DOHH2 (cell line): ENCODE data around the gene RNF125.
"Not testable (repeated sequence)": the region's sequence is repeated elsewhere in the genome, so short reads cannot be mapped to it uniquely, and the experiment has no call there.

Source experiments
- H3F3A ChIP-seq: fragments of 200-600 bp; sonication (generic), shearing (Covaris generic); 2 replicates; pipeline ENCODE4 v1.6.0; 2016; ENCODE audit warnings: antibody characterized with exemption, mild to moderate bottlenecking; ENCODE audit not compliant: control insufficient read depth, insufficient read depth
- H3K27ac ChIP-seq: fragments of 200-600 bp; sonication (generic); 2 replicates; pipeline ENCODE4 v1.5.1; 2014; ENCODE audit warnings: low read depth, mild to moderate bottlenecking, low read length, moderate library complexity
- H3K27me3 ChIP-seq: fragments of 200-600 bp; sonication (generic); 2 replicates; pipeline ENCODE4 v1.6.1; 2014; ENCODE audit warnings: mild to moderate bottlenecking, low read length, mixed read lengths; ENCODE audit not compliant: control insufficient read depth
- H3K36me3 ChIP-seq: fragments of 200-600 bp; sonication (generic); 2 replicates; pipeline ENCODE4 v1.6.1; 2014; ENCODE audit warnings: mild to moderate bottlenecking, low read length, moderate library complexity, mixed read lengths; ENCODE audit not compliant: control insufficient read depth
- H3K4me1 ChIP-seq: fragments of 200-600 bp; sonication (generic); 2 replicates; pipeline ENCODE4 v1.6.1; 2014; ENCODE audit warnings: mild to moderate bottlenecking, low read length, mixed read lengths; ENCODE audit not compliant: control insufficient read depth
- H3K4me2 ChIP-seq: fragments of 200-600 bp; sonication (generic); 2 replicates; pipeline ENCODE4 v1.6.0; 2014; ENCODE audit warnings: mild to moderate bottlenecking, low read length, moderate library complexity
- H3K4me3 ChIP-seq: fragments of 200-600 bp; sonication (generic); 2 replicates; pipeline ENCODE4 v1.5.1; 2014; ENCODE audit warnings: mild to moderate bottlenecking, low read length, mixed read lengths
- H3K79me2 ChIP-seq: fragments of 200-600 bp; sonication (generic); 2 replicates; pipeline ENCODE4 v1.6.1; 2014; ENCODE audit warnings: mild to moderate bottlenecking, low read length, mixed read lengths; ENCODE audit not compliant: control insufficient read depth
- H3K9me2 ChIP-seq: fragments of 200-600 bp; sonication (generic); replicated peaks from 2 replicates; pipeline ENCODE4 v1.6.1; 2014; ENCODE audit warnings: mild to moderate bottlenecking, low read length, mixed read lengths; ENCODE audit not compliant: control insufficient read depth
- H3K9me3 ChIP-seq: fragments of 200-600 bp; sonication (generic); 2 replicates; pipeline ENCODE4 v1.6.1; 2014; ENCODE audit warnings: antibody characterized with exemption, low read length, mixed read lengths; ENCODE audit not compliant: control insufficient read depth, insufficient read depth
- H4K20me1 ChIP-seq: fragments of 200-600 bp; sonication (generic); 2 replicates; pipeline ENCODE4 v1.6.0; 2014; ENCODE audit warnings: low read depth, mild to moderate bottlenecking, antibody characterized with exemption, low read length, moderate library complexity; ENCODE audit not compliant: control insufficient read depth, insufficient read depth
- EZH2phosphoT487 ChIP-seq: fragments of 200-600 bp; sonication (generic); IDR thresholded peaks from 2 replicates; pipeline ENCODE4 v1.6.1; 2017; ENCODE audit warnings: borderline replicate concordance, mild to moderate bottlenecking, antibody characterized with exemption, low read length, moderate library complexity, mixed read lengths
- TF ChIP-seq, protein P1 (sequence below): fragments of 200-600 bp; sonication (generic); IDR thresholded peaks from one replicate; pipeline ENCODE4 v1.5.1; 2014; ENCODE audit warnings: antibody characterized with exemption, mild to moderate bottlenecking, low read depth, low read length; ENCODE audit not compliant: poor library complexity, severe bottlenecking

RNF125 gene

DNA sequence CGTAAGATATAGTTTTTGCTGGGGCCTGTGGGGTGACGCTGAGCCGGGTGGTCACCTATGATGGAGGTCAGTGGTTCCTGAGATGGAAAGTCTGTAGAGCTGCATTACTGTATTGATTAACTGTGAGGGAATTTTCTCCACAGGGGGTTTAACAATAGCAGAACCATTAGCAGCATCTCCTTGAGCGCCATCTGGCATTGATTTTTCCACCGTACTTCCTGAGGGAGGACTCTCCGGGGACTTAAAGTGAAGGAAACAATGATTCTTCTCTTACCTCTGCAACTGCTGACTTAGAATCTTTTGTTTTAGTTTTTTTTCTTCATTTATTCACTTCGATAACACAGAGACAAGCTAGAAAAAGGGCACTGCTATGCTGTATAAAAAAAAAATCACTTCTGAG, 22.6 kb upstream of the RNF125 start:
- H3K79me2 ChIP-seq = no peaks in the 10 kb centered on the region
- no peaks in the 10 kb centered on the region for H3F3A ChIP-seq
- no peak overlapping the region for H3K4me2 ChIP-seq
- no peaks in the 10 kb centered on the region for H3K27me3 ChIP-seq
- no peak overlapping the region for H3K4me3 ChIP-seq
- H3K36me3 ChIP-seq = no peaks in the 10 kb centered on the region
- H3K27ac ChIP-seq = no peak overlapping the region
- H4K20me1 ChIP-seq = no peaks in the 10 kb centered on the region
- TF ChIP-seq, protein P1, sequence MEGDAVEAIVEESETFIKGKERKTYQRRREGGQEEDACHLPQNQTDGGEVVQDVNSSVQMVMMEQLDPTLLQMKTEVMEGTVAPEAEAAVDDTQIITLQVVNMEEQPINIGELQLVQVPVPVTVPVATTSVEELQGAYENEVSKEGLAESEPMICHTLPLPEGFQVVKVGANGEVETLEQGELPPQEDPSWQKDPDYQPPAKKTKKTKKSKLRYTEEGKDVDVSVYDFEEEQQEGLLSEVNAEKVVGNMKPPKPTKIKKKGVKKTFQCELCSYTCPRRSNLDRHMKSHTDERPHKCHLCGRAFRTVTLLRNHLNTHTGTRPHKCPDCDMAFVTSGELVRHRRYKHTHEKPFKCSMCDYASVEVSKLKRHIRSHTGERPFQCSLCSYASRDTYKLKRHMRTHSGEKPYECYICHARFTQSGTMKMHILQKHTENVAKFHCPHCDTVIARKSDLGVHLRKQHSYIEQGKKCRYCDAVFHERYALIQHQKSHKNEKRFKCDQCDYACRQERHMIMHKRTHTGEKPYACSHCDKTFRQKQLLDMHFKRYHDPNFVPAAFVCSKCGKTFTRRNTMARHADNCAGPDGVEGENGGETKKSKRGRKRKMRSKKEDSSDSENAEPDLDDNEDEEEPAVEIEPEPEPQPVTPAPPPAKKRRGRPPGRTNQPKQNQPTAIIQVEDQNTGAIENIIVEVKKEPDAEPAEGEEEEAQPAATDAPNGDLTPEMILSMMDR = no peak
- TF ChIP-seq EZH2phosphoT487 = no peak
- H3K4me1 ChIP-seq = no peaks in the 10 kb centered on the region
- H3K9me2 ChIP-seq = no peaks in the 10 kb centered on the region
- no peaks in the 10 kb centered on the region for H3K9me3 ChIP-seq

DNA sequence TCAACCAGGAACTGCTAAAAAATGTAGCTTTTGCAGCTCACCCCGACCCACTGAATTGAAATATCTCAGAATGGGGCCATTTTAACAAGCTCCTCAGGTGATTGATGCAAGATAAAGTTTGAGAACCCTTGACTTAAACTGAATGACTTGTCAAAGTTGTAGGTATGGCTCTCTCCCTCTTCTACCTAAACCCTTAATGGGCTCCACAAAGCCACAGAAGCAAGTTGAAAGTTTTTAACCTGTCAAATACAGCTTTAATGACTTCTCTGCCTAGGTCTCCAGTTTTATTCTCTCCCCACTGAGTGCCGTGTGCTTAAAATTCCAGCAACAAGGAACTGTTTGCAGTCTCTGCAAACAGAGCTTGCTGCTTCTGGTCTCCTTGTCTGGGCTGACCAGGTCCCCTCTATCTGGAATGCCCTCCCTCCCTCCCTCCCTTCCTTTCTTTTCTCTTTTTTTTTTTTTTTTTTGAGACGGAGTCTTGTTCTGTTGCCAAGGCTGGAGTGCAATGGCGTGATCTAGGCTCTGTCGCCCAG, 19.7 kb upstream of the RNF125 start:
- Histone ChIP-seq H3K9me3 (no peaks in the 10 kb centered on the region), H3K27ac (no peak overlapping the region), H4K20me1 (no peaks in the 10 kb centered on the region), H3K4me3 (no peak overlapping the region), H3K27me3 (no peaks in the 10 kb centered on the region), H3K4me1 (no peaks in the 10 kb centered on the region), H3K4me2 (no peak overlapping the region), H3K36me3 (no peaks in the 10 kb centered on the region), H3F3A (no peaks in the 10 kb centered on the region), H3K9me2 (no peaks in the 10 kb centered on the region), H3K79me2 (no peaks in the 10 kb centered on the region)
- no peak for TF ChIP-seq EZH2phosphoT487
- TF ChIP-seq, protein P1 = no peak

DNA sequence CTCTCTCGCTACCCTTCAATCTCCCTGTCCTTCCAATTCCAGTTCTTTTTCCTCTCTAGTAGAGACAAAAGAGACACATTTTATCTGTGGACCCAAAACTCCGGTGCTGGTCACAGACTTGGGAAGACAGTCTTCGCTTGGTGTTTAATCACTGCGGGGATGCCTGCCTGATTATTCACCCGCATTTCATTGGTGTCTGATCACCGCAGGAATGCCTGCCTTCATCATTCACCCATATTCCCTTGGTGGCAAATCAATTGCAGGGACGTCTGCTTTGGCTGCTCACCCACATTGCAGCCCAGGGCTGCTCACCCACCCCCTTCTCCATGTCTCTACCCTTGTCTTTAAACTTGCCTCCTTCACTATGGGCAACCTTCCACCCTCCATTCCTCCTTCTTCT, 17.5 kb upstream of the RNF125 start:
- H3K79me2 ChIP-seq, H3K4me1 ChIP-seq, H3K9me3 ChIP-seq, H3K4me3 ChIP-seq, H3K27ac ChIP-seq, H3K9me2 ChIP-seq, H3F3A ChIP-seq, H3K36me3 ChIP-seq, H3K4me2 ChIP-seq, H4K20me1 ChIP-seq, H3K27me3 ChIP-seq: not testable (repeated sequence)

DNA sequence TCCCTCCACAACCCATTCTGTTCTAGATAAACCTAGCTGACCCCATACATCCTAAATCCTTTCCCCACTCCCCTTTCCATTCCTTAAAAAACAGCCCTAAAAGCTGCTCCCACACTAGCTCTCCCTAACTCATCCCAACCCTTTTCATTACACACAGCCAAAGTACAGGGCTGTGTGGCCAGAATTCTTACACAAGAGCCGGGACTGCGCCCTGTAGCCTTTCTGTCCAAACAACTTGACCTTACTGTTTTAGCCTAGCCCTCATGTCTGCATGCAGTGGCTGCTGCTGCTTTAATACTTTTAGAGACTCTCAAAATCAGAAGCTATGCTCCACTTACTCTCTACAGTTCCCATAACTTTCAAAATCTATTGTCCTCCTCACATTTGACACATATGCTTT, 14.8 kb upstream of the RNF125 start:
- not testable (repeated sequence) for H3K9me3 ChIP-seq, H3K79me2 ChIP-seq, H3K36me3 ChIP-seq, H3K27me3 ChIP-seq, H3F3A ChIP-seq, H3K27ac ChIP-seq, H3K4me2 ChIP-seq, H3K4me3 ChIP-seq, H3K9me2 ChIP-seq, H3K4me1 ChIP-seq, H4K20me1 ChIP-seq
